ENCODE results near the gene SLC22A17.
A peak's percentile ranks its signal among the peaks of the same experiment; 100 is the strongest.
"Not testable (repeated sequence)": the region's sequence is repeated elsewhere in the genome, so short reads cannot be mapped to it uniquely, and the experiment has no call there.

The SLC22A17 gene

DNA sequence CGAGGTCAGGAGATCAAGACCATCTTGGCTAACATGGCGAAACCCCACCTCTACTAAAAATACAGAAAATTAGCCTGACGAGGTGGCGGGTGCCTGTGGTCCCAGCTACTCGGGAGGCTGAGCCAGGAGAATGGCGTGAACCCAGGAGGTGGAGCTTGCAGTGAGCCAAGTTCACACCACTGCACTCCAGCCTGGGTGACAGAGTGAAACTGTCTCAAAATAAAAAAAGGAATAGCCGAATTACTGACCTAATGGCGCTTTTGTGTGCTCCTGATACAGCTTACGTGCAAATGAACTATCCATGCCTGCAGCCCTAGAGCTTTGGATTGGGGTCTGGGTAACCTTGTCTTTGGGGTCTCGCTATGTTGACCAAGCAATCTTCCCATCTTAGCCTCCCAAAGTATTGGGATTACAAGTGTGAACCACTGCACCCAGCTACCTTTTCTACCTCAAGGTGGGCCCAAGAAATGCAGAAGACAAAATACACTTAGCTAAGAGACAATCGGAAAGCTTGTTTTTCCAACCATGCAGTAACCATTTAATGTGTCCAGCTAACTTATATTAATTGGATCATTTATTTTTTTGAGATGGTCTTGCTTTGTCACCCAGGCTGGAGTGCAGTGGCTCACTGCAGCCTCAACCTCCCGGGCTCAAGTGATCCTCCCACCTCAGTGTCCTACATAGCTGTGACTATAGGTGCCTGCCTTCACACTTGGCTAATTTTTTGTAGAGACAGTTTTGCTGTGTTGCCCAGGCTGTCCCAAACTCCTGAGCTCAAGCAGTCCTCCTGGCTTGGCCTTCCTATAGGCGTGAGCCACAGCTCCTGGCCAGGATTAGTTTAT lies 26.0 kb downstream of the SLC22A17 start:
- Mint-ChIP-seq H3K9me3 (no peaks in the 10 kb centered on the region), H3K36me3 (ENCODE audit: low read depth) (peaks cover 35% of the 10 kb centered on the region), H3K27ac (peak overlapping the region; percentile 86), H3K27me3 (ENCODE audit: low read depth, poor library complexity) (peaks cover 7% of the 10 kb centered on the region), H3K4me1 (peaks cover 39% of the 10 kb centered on the region), H3K4me3 (no peak overlapping the region)
- TF ChIP-seq, protein P1, sequence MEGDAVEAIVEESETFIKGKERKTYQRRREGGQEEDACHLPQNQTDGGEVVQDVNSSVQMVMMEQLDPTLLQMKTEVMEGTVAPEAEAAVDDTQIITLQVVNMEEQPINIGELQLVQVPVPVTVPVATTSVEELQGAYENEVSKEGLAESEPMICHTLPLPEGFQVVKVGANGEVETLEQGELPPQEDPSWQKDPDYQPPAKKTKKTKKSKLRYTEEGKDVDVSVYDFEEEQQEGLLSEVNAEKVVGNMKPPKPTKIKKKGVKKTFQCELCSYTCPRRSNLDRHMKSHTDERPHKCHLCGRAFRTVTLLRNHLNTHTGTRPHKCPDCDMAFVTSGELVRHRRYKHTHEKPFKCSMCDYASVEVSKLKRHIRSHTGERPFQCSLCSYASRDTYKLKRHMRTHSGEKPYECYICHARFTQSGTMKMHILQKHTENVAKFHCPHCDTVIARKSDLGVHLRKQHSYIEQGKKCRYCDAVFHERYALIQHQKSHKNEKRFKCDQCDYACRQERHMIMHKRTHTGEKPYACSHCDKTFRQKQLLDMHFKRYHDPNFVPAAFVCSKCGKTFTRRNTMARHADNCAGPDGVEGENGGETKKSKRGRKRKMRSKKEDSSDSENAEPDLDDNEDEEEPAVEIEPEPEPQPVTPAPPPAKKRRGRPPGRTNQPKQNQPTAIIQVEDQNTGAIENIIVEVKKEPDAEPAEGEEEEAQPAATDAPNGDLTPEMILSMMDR (IDR thresholded peaks at IDR 0.05): no peak
- DNase-seq: no peak

DNA sequence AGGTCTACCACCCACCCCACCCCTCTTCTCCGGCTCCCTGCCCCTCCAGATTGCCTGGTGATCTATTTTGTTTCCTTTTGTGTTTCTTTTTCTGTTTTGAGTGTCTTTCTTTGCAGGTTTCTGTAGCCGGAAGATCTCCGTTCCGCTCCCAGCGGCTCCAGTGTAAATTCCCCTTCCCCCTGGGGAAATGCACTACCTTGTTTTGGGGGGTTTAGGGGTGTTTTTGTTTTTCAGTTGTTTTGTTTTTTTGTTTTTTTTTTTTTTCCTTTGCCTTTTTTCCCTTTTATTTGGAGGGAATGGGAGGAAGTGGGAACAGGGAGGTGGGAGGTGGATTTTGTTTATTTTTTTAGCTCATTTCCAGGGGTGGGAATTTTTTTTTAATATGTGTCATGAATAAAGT lies 26.9 kb downstream of the SLC22A17 start:
- not testable (repeated sequence) for H3K27me3 Mint-ChIP-seq (ENCODE audit: low read depth, poor library complexity); H3K9me3 Mint-ChIP-seq; DNase-seq; H3K4me3 Mint-ChIP-seq
- peaks cover 40% of the 10 kb centered on the region for H3K4me1 Mint-ChIP-seq
- peak overlapping the region; percentile 18 for H3K27ac Mint-ChIP-seq
- peaks cover 35% of the 10 kb centered on the region for H3K36me3 Mint-ChIP-seq (ENCODE audit: low read depth)

DNA sequence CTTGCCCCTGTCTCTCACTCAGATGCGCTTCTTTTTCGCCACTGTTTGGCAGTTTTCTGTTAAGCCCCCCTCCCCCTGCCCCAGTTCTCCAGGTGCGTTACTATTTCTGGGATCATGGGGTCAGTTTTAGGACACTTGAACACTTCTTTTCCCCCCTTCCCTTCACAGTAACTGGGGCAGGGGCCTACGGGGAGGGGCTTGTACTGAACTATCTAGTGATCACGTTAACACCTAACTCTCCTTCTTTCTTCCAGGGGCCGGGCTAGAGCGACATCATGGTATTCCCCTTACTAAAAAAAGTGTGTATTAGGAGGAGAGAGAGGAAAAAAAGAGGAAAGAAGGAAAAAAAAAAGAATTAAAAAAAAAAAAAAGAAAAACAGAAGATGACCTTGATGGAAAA lies 27.7 kb downstream of the SLC22A17 start:
- H3K27ac Mint-ChIP-seq: peak overlapping the region; percentile 64
- H3K4me1 Mint-ChIP-seq: peaks cover 47% of the 10 kb centered on the region
- TF ChIP-seq, protein P1 (IDR thresholded peaks at IDR 0.05): no peak
- DNase-seq: no peak
- H3K4me3 Mint-ChIP-seq: peak overlapping the region; percentile 36
- H3K9me3 Mint-ChIP-seq: no peaks in the 10 kb centered on the region
- H3K36me3 Mint-ChIP-seq (ENCODE audit: low read depth): peaks cover 43% of the 10 kb centered on the region
- no peaks in the 10 kb centered on the region for H3K27me3 Mint-ChIP-seq (ENCODE audit: low read depth, poor library complexity)

DNA sequence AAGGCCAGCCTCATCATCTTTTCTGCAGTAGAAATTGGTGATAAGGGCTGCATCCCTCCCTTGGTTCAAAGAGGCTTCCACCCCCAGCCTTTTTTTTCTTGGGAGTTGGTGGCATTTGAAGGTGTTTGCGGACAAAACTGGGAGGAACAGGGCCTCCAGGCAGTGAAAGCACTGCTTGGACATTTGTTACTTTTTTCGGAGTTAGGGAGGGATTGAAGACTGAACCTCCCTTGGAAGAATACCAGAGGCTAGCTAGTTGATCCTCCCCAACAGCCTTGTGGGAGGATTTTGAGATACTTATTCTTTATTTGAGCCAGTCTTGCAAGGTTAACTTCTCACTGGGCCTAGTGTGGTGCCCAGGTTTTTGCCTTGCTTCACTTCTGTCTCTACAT lies 28.2 kb downstream of the SLC22A17 start:
- Mint-ChIP-seq H3K36me3 (ENCODE audit: low read depth) (peaks cover 48% of the 10 kb centered on the region), H3K27ac (peak overlapping the region; percentile 64), H3K9me3 (no peaks in the 10 kb centered on the region), H3K4me1 (peaks cover 53% of the 10 kb centered on the region), H3K27me3 (ENCODE audit: low read depth, poor library complexity) (no peaks in the 10 kb centered on the region), H3K4me3 (peak overlapping the region; percentile 52)
- TF ChIP-seq, protein P1 (IDR thresholded peaks at IDR 0.05): no peak
- DNase-seq: no peak

DNA sequence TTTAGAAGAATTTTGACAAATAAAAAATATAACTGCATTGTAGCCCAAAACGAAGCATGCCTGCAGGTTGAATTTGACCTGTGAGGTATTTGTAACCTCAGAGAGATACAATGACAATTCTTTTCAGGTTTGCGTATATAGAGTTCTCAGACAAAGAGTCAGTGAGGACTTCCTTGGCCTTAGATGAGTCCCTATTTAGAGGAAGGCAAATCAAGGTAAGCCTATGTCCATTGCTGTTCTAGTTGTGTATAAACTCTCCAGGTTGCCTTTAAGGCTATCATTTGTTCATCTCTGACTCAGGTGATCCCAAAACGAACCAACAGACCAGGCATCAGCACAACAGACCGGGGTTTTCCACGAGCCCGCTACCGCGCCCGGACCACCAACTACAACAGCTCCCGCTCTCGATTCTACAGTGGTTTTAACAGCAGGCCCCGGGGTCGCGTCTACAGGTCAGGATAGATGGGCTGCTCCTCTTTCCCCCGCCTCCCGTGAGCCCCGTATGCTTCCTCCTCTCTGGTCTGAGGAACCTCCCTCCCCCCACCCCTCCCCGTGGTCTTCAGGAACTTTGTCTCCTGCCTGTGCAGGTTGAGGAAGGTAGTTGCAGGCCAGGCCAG lies 28.7 kb downstream of the SLC22A17 start:
- H3K4me3 Mint-ChIP-seq: peak overlapping the region; percentile 52
- H3K9me3 Mint-ChIP-seq: no peaks in the 10 kb centered on the region
- H3K4me1 Mint-ChIP-seq: peaks cover 54% of the 10 kb centered on the region
- H3K27me3 Mint-ChIP-seq (ENCODE audit: low read depth, poor library complexity): no peaks in the 10 kb centered on the region
- peaks cover 53% of the 10 kb centered on the region for H3K36me3 Mint-ChIP-seq (ENCODE audit: low read depth)
- TF ChIP-seq, protein P1 (IDR thresholded peaks at IDR 0.05): no peak
- no peak for DNase-seq
- peak overlapping the region; percentile 79 for H3K27ac Mint-ChIP-seq

DNA sequence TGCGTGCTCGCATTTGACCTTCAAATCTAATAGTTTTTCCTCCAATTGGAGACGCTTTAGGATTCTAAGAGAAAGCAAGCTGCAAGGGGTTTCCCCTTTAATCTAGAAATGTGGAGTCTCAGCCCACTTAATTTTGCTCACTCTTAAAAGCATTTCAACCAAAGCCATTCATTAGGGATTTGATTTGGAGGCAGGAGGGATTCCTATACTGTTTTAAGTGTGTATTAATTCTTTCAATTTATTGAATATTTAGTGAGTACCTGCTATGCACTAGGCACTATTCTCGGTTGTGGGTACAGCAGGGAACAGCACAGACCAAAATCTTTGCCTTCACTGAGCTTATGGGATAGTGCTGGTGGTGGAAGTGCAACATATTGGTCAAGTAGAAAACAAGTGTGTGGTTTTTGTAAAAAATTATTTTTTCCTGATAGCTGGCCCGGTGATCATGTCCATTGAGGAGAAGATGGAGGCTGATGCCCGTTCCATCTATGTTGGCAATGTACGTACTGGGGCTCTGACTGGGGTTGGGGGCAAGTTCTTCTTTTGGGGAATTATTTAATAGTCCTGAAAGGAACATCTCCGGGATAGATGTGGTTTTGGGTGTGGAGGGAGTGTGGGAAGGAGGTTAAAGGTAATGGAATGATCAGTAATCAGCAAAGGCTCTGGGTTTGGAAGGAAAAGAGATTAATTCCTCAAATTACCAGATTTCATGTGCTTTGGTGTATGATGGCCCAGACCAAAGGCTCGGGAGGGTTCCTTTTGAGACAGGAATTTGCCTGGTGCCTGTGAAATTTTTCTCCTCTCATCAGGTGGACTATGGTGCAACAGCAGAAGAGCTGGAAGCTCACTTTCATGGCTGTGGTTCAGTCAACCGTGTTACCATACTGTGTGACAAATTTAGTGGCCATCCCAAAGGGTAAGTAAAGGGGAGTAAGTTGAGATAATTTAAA lies 29.8 kb downstream of the SLC22A17 start:
- peaks cover 53% of the 10 kb centered on the region for H3K36me3 Mint-ChIP-seq (ENCODE audit: low read depth)
- peak overlapping the region; percentile 97 for H3K27ac Mint-ChIP-seq
- TF ChIP-seq, protein P1 (IDR thresholded peaks at IDR 0.05): no peak
- H3K9me3 Mint-ChIP-seq: no peaks in the 10 kb centered on the region
- no peaks in the 10 kb centered on the region for H3K27me3 Mint-ChIP-seq (ENCODE audit: low read depth, poor library complexity)
- peak overlapping the region; percentile 90 for H3K4me3 Mint-ChIP-seq
- DNase-seq: no peak
- peaks cover 54% of the 10 kb centered on the region for H3K4me1 Mint-ChIP-seq

All from nephron progenitor cell (in vitro differentiated cells).